MM.1S (cell line): ENCODE measurements around the gene ALKBH5.

Experiments used
- DNase-seq: peaks from one replicate; pipeline ENCODE4 v3.0.0-alpha.2; 2015
- H2AFZ ChIP-seq: fragments of 300-600 bp; sonication (generic); 2 replicates; pipeline ENCODE4 v1.6.0; 2016; ENCODE audit warnings: antibody characterized with exemption, low read length
- H3F3A ChIP-seq: fragments of 300-600 bp; sonication (generic); 2 replicates; pipeline ENCODE4 v1.6.1; 2016; ENCODE audit warnings: mild to moderate bottlenecking, antibody characterized with exemption, low read length, moderate library complexity, mixed read lengths; ENCODE audit not compliant: insufficient read depth
- H3K27ac ChIP-seq: fragments of 300-600 bp; sonication (generic); 2 replicates; pipeline ENCODE4 v1.5.1; 2016; ENCODE audit warnings: mild to moderate bottlenecking, low read length
- H3K27me3 ChIP-seq: fragments of 300-600 bp; sonication (generic); replicated peaks from 2 replicates; pipeline ENCODE4 v1.6.0; 2016; ENCODE audit warnings: low read length; ENCODE audit not compliant: insufficient read depth
- H3K36me3 ChIP-seq: fragments of 300-600 bp; sonication (generic); replicated peaks from 2 replicates; pipeline ENCODE4 v1.6.1; 2016; ENCODE audit warnings: mild to moderate bottlenecking, low read length, mixed read lengths; ENCODE audit not compliant: insufficient read depth
- H3K4me1 ChIP-seq: fragments of 300-600 bp; sonication (generic); 2 replicates; pipeline ENCODE4 v1.6.1; 2016; ENCODE audit warnings: low read length, mixed read lengths
- H3K4me2 ChIP-seq: fragments of 300-600 bp; sonication (generic); 2 replicates; pipeline ENCODE4 v1.6.0; 2016; ENCODE audit warnings: low read depth, low read length
- H3K4me3 ChIP-seq: fragments of 300-600 bp; sonication (generic); 2 replicates; pipeline ENCODE4 v1.5.1; 2016; ENCODE audit warnings: low read length, mixed read lengths
- H3K79me2 ChIP-seq: fragments of 300-600 bp; sonication (generic); 2 replicates; pipeline ENCODE4 v1.6.1; 2016; ENCODE audit warnings: mixed run types, low read length, mixed read lengths
- H3K9ac ChIP-seq: fragments of 300-600 bp; sonication (generic); 2 replicates; pipeline ENCODE4 v1.6.1; 2016; ENCODE audit warnings: low read length, mixed read lengths
- H3K9me2 ChIP-seq: fragments of 300-600 bp; sonication (generic); replicated peaks from 2 replicates; pipeline ENCODE4 v1.6.1; 2016; ENCODE audit warnings: mild to moderate bottlenecking, low read length, mixed read lengths; ENCODE audit not compliant: insufficient read depth
- H3K9me3 ChIP-seq: fragments of 300-600 bp; sonication (generic); replicated peaks from 2 replicates; pipeline ENCODE4 v1.6.1; 2016; ENCODE audit warnings: mild to moderate bottlenecking, low read length, mixed read lengths; ENCODE audit not compliant: insufficient read depth
- H4K20me1 ChIP-seq: fragments of 300-600 bp; sonication (generic); 2 replicates; pipeline ENCODE4 v1.6.1; 2016; ENCODE audit warnings: mild to moderate bottlenecking, low read length, moderate library complexity, mixed read lengths; ENCODE audit not compliant: insufficient read depth
- CTCF ChIP-seq: fragments of 300-600 bp; sonication (generic); IDR thresholded peaks from 2 replicates; pipeline ENCODE4 v1.5.1; 2016; ENCODE audit warnings: antibody characterized with exemption, low read length, mixed read lengths
- EZH2 ChIP-seq: fragments of 300-600 bp; sonication (generic); optimal IDR thresholded peaks from 2 replicates; pipeline ENCODE3; 2017; ENCODE audit warnings: low read depth, mild to moderate bottlenecking, antibody characterized with exemption, low read length, mixed read lengths
- EZH2phosphoT487 ChIP-seq: fragments of 300-600 bp; sonication (generic); IDR thresholded peaks from 2 replicates; pipeline ENCODE4 v1.6.1; 2018; ENCODE audit warnings: antibody characterized with exemption, low read length

ALKBH5 gene

GRCh38 chr17:18258356-18259038, 74.9 kb downstream of the ALKBH5 start, which contains the start of gene FLII:
Gene FLII (minus strand): TSS chr17:18258738. CDS start chr17:18258690, 48 bp downstream.
- Histone ChIP-seq H3K9ac (peak within 1 kb of the TSS; percentile 88), H3K9me2 (no peaks in the 10 kb centered on the region), H3K4me1 (peaks cover 23% of the 10 kb centered on the region), H3K27ac (peak within 1 kb of the TSS; percentile 75), H3F3A (peaks cover 29% of the 10 kb centered on the region), H3K79me2 (peaks cover 47% of the 10 kb centered on the region), H3K27me3 (no peaks in the 10 kb centered on the region), H3K4me3 (peak within 1 kb of the TSS; percentile 83), H2AFZ (peak within 1 kb of the TSS; percentile 96), H4K20me1 (peaks cover 16% of the 10 kb centered on the region), H3K36me3 (no peaks in the 10 kb centered on the region), H3K4me2 (peak within 1 kb of the TSS; percentile 99), H3K9me3 (no peaks in the 10 kb centered on the region)
- peak; percentile 57 for DNase-seq
- no peak for TF ChIP-seq CTCF
- no peak for TF ChIP-seq EZH2phosphoT487
- no peak for TF ChIP-seq EZH2
